HG03175 (cell line): ENCODE measurements around the gene LHX3.

Experiments
- ATAC-seq: cut with Tn5 transposase; IDR thresholded peaks from one replicate; pipeline ENCODE4 v1.9.1; 2021; ENCODE audit warnings: mild to moderate bottlenecking, moderate library complexity; ENCODE audit not compliant: unreplicated experiment

LHX3 gene

DNA sequence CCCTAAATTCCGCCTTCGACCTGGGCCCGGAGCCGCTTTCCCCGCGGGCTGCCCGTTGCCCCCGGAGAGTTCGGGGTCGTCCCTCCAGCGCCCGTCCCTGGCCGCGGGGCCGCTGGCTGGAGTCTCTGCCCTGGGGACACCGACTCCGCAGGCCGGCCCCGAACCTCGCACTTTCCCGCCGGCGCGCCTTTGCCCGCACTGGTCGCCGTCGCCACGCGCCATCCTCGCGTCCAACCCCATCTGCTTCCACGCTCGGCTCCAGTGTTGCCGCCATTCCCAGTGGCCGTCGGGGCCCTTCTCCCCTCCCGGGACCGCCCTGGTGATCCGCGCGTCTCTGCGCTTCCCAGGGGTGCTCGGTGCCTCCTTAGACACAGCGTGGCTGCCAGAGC is 11.0 kb downstream of the LHX3 start:
- ATAC-seq = no peak

DNA sequence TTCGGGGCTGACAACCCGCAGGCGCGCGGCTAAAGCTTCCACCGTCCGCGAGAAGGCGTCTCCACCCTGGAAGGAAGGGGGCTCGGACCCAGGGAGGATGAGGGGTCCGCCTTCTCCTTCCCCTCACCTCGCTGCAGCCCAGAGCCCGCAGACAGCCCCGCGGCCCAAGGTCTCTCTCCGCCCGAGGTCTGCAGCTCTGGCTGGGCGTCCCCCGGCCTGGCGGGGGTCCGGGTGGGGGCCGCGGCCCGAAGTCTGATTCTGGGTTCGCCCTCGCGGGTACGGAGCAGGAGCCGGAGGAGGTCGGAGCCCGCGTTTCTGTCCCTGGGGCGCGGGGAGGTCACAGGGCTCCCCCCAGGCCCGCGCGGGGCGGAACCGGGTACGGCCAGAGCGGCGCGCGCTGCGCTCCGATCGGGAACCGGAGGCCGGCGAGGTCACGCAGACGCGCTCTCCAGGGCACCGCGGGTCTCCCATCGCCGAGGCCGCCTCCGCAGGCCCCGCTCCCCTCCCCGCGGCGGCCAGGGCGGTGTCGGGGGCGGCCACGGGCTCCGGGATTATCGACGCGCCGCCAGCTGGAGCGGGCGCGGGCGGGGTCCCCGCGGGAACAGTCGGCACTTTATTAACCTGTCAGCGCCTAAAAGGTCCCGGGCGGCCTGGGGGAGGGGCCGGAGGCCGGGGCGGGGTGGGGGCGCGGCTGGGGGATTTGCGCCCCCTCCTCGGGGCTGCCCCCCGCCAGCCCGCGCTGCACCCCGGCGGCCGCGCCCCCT is 11.6 kb downstream of the LHX3 start:
- no peak for ATAC-seq

DNA sequence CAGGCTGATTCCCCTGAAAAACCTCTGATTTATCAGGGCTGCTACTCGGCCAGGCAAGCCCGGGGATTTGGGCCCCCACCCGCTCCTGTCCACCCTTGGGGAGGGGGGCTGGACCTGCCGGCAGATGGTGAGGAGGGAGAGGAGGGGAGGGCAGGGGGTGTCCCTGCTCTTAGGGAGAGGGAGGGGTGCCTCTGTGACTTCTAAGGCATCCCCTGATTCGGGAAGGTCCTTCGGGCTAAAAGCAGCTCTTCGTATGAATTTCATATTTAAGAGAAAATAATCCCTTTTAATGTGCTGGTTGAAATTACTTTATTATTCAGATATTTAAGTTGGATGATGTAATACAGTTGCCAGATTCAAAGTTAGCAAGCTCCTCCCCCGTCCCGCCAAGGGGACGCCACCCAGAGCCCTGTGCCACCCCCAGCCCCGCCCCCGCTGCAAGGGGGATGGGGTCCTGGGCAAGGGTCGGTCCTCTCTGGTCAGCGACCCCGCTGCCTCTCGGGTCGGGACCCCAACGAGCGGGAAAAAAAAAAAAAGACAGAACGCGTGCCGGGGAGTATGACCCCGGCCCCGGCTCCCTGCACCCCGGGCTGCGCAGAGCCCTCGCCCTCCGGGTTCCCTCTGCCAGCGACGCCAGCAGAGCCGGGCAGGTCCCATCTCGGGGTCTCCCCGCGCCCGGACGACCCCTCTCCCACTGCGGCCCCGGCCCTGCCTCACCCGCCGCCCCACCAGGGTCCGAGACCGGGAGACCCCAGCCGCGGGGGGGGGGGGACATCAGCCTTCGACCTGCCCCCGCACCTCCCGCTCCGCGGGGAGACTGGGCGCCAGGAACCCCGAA is 12.4 kb downstream of the LHX3 start:
- ATAC-seq = no peak

DNA sequence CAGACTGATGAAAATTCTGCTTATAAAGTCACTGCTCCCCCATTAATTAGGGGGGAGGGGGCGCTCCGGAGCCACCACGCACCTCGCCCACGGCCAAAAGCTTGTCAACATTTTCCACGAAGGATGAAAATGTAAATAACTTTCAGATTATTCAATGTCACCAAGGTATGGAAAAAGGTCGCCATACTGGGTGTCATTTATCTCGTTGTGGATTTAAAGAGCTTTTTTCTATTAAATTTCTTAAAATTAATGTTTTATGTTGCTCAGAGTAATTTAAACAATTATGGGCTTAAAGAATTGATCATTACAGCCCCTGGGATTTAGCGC is 13.0 kb downstream of the LHX3 start:
- ATAC-seq = no peak

DNA sequence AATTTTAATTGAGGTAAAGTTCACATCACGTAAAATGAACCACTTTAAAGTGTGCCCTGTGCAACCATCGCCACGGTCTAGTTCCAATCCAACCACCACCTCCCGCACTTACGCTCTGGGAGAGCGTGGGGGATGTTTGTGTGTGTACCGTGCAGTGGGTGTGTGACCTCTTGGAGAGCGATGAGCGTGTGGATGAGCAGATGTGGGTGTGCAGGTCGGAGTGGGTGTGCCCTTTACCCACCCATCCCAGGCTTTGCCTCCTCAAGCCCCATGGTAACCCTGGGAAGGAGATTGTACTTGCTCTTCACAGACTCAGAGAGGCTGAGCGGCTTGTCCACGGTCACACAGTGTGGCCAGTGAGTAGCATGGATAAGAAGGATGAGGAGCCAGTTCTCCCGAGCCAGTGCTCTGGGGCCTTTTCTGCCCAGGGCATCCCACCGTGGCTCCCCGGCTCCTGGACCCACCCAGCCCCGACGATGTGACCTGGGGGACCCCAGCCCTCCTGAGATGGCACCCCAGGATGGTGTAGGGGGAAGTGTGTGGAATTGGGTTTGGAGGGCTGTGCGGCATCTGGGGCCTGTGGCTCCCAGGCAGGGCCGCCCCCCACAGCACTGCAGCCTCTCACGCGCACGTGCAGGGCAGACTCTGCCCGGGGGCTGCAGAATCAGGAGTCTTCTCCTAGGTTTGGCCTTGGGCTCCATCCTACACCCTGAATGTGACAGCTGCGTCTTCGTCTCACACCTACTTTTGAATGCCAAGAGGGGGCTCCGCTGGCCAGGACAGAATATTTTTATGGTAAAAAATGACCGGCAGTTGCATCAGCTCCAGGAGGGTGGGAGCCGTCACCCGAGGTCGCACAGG is 13.6 kb downstream of the LHX3 start:
- ATAC-seq = no peak

DNA sequence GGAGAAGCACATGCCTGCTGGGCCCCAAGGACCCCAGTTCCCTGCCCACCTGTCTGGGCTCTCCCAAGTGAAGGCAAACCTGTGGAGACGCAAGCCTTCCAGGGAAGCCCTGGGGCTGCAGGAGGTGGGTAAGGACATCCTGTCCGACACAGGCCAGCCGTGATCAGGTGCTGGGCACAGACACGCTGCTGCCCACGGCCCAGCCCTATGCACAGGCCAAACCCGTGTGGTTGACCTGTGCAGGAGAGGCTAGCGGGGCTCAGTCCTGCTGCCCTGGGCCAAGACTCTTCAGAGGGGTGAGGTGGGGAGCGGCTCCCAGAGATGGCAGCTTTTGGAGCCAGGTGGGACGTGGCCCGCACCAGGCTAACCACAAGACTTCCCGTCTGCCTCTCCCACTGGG is 14.3 kb downstream of the LHX3 start:
- ATAC-seq = no peak

DNA sequence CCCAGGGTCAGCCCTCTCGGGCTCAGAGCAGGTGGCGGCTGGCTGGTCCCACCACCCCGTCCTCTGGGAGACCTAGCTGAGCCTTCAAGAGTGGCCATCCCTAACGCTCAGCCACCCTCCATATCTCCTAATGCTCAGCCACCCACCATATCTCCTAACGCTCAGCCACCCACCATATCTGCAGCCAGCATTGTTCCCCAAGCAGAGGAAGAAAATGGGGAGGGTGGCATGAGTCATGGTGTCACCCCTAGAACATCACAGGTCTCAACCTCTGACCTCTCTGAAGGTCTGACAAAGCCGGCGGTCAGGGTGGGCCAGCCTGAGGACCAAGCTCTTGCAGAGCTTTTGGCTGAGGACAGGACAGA is 14.7 kb downstream of the LHX3 start:
- ATAC-seq = no peak

DNA sequence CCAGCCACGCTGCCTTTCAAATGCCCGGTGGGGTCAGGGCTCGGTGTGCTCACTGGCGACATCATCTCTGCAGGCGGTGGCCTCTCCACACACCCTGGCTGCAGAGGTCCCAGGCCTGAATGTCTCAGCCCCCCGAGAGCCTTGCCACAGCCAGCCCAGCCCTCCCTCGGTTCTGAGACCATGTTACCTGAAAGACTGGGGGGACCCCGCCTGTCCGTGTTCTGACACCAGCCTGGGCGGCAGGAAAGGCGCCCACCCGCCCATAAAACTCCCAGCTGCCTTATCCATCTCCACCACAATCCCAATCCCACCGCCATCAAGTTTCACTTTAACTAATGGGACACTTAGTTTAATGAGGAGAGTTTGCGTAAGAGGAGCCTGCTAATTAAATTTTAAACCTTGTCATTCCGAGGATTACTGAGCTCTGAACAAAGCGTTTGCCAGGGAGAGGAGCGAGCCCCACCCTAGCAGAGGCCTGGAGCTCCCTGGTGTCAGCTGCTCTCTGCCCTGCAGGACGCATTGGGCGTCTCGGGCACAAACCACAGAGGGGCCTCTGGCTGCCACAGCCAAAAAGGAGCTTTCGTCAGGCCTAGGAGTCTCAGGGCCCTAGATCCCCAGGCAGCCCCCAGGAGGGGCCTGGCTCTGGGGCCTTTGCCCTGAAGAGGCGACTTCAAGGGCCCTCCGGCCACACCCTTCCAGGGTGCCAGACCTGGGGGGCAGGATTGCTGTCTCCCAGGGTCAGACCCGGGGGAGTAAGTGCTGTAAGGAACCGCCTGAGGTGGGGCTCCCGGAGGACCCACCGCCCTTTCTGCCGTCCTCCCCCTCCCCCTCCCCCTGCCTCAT is 15.3 kb downstream of the LHX3 start:
- no peak for ATAC-seq

DNA sequence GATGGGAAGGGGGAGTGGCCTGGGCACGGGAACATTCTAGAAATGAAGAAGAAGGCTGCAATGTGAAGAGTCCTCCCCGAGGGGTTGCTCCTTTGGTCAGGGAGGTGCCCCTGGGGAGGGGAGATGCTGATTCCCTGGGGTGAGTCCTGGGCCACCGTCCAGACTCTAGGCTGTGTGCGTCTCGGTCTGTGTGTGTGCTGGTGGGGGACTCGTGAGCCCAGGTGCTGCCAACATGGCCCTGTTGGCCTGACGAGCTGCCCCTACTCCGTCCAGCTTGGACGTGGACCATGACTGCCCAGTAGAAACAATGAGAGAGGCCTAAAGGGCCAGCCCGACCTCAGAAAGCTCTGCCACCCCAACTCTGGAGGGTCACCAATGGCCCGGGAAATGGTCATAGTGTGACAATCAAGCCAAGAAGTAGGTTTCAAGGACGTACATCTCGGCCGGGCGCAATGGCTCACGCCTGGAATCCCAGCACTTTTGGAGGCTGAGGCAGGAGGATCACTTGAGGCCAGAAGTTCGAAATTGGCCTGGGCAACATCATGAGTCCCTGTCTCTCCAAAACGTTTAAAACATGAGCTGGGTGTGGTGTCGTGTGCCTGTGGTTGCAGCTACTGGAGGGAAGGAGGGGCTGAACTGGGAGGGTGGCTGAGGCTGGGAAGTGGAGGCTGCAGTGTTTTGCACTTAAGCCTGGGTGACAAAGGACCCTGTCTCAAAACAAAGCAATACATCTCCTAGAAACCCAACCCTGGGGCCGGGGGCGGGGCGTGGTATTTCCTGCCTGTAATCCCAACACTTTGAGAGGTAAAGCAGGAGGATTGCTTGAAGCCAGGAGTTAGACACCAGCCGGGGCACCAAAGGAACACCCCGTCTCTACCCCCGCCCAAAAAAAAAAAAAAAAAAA is 17.0 kb downstream of the LHX3 start:
- no peak for ATAC-seq

DNA sequence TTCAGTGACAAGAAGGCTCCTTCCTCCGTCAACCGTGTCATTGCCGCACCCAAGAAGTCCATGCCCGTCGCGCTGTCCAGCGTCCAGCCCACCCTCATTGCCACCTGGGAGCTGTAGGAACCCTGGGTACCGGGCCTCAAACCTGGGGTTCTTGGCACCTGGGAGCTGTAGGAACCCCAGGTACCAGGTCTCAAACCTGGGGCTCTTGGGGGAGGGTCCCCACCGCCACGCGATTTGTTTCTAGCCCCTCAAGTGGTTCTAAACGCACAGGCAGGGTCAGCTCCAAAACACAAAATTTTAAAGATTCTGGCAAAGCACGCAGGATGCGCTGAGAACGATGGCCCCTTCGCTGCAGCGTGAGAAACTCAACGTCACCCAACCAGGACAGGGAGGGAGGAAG is 17.7 kb downstream of the LHX3 start:
- no peak for ATAC-seq

DNA sequence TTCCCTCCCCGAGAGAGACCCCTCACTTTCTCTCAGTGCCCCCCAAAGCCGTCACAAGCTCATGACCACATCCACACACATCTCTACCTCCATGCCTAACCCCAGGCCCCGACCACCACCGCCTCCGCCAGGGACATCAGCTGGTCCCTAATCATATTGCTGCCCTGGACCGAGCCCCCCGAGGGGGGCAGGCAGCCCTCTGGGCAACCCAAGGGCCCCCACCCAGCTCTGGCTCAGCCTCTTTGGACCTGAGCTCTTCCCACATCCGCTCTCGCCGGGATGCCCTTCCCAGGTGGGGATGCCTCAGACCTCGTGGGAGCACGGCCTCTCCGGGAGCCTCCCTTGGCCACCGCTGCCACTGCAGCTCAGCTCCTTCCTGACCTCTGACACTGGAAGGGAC is 18.5 kb downstream of the LHX3 start:
- ATAC-seq = no peak

DNA sequence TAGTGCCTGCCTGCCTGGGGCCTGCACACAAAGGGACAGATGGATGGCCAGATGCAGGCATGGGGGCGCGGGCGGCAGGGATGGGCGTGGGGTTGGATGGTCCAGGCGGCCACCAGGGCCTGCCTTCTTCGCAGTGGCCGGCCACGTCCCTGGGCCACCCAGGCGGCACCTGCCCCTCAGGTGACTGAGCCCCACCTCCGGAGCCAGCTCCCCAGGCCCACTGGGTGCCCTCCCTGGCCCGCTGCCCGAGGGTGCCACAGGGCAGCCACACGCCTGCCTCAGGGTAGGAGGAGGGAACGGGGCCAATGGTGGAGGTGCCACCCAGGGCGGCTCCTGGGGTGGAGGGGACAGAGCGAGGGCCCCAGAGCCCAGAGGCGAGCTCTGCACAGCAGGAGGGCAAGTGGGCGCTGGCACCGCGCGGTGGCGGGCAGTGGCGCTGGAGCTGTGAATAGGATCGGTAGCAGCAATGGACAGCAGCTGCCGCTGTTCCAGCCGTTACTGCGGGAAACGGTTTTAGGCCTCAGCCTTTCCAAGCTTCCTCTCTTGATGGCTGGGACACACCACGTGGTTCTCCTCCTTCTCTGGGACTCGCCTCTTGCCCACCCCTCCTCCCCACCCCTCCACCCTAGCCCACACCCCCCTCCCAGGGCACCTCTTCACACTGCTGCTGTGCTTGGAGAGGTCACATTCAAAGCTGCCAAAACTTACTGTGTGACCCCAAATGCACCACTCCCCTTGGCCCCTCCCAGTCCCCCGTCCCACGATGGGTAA is 19.1 kb downstream of the LHX3 start:
- ATAC-seq = no peak

DNA sequence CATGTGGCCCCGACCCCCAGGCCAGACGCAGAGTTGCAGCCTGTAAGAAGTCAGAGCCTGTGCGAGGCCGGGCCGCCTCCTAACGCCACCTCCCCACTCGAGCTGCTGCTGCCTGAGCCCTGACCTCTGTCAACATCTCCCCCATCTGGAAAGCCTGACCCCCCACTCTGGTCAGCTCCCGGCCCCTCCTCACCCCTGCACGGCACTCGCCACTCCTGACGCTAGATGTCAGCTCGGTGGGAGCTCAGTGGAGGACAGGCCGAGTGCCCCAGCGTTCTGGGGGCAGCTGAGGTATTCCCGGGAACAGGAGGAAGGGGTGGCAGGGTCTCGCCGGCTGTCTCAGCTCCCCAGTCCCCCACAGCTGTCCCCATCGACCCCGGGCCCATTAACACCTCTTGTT is 19.9 kb downstream of the LHX3 start:
- ATAC-seq = no peak

DNA sequence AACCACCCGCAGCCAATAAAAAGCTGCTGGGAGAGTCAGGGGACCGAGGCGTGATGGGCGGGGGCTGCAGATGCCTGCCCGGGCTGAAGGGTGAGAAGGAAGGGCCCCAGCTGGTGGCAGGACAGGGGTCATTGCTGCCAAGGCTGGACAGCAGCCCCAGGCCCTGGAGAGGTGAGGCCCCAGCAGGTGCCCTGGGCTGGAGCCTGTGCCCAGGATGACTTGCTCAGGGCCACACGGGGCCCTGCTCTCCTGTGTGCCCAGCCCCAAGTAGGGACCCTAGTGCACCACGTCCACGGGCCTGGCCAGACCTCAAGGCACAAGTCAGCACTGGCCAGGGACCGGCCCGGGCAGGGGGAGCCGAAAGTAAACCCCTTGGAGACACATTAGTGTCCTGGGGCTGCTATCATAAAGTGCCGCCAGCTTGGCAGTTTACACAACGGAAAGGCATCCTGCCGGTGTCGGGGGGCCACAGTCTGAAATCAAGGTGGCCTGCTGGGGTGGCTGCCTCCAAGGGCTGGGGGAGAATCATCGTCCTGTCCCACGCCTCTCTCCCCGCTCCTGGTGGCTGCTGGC is 22.0 kb downstream of the LHX3 start:
- no peak for ATAC-seq

DNA sequence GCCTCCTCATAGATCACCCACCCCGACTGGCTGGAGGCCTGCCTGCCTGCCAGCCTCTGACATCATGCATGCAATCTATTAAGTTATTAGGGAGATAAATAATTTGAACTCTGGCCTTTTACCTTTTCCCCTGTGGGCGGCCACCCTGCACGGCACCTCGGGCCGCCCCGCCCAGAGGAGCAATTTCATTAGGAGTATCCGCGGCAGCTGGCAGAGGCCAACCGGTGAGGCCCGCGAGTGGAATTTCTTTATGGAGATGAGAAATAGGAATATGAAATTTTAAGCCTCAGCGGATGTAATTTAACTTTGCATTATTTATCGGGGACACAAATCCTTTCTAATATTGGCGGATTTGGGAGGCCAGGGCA is 22.5 kb downstream of the LHX3 start:
- no peak for ATAC-seq

DNA sequence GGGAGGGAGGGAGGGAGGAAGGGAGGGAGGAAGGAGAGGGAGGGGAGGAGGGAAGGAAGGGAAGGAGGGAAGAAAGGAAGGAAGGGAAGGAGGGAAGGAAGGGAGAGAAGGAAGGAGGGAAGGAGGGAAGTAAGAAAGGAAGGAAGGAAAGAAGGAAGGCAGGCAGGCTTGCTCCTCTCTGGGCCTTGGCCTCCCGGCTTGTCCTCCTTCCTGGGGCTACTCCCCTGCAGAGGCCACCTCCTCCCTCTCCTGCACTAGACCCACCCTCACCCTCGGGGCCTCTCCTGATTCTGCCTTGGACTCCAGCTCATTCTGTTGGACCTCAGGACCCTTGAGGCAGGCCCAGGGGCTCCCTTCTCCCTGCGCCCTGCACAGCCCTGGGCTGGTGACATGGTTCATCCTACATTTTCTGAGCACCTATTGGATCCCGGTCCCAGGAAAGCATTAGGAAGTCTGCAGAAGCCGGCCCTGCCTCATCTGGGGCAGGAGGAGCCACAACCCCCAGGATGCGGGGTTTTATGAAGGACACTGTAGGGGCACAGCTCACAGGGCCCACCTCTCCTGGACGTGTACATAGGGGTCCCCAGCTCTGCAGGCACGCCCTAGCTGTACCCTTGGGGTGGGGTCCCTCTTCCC is 23.0 kb downstream of the LHX3 start:
- ATAC-seq = no peak

DNA sequence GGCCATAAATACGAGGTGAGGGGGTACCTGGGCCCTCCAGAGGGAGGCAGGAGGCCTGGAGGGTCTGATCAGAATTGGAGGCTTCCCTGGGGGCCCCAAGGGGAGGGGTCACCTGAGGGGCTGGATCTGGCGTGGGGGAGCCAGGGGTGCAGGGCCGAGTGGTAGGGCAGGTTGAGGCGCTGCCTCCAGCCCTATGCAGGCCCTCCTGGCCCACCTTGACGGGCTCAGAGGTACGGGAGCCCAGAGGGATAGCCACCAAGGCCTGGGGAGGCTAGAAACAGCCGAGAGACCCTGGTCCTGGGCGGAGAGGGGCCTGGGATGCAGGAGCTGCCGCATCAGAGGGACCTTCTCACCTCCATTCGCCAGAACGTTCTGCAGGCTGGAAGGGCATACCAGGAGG is 24.3 kb downstream of the LHX3 start:
- ATAC-seq = no peak

DNA sequence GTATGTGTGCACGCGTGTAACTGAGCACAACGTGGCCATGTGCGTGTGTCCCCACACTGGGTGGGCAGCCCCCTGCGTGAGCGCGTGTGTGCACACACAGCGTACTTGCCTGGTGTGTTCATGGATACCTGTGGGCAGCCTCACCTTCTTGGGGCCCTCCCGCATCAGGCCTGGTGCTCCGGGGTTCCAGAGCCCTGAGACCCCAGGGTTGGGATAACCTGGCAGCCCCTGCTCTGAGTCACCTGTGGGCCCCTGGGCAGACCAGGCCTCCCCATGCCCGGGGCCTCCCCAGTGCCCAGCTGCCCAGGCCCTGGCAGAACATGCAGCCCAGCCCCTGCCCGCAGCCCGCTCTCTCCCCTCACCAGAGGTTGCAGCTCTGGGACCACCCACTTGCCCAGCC is 25.2 kb downstream of the LHX3 start:
- ATAC-seq = no peak
